IPS-11a (cell line): ENCODE measurements around the gene MTHFD1L.

Experiments
- H3K4me3 ChIP-seq: one replicate; pipeline ENCODE4 v1.5.1; 2013; ENCODE audit warnings: low read depth, low read length, control low read depth

The MTHFD1L gene

GRCh38 chr6:150981669-150982068 lies 116.2 kb downstream of the MTHFD1L start:
- H3K4me3 ChIP-seq = no peak overlapping the region

GRCh38 chr6:150987371-150987828 lies 121.9 kb downstream of the MTHFD1L start:
- H3K4me3 ChIP-seq = no peak overlapping the region

GRCh38 chr6:150987855-150988464 lies 122.5 kb downstream of the MTHFD1L start:
- no peak overlapping the region for H3K4me3 ChIP-seq

GRCh38 chr6:150991487-150991886 lies 126.0 kb downstream of the MTHFD1L start:
- H3K4me3 ChIP-seq = no peak overlapping the region

- no peak overlapping the region for H3K4me3 ChIP-seq
Observed at GRCh38 chr6:150992262-150992661, 126.8 kb downstream of the MTHFD1L start.

- no peak overlapping the region for H3K4me3 ChIP-seq
Observed at GRCh38 chr6:150992703-150993102, 127.2 kb downstream of the MTHFD1L start.

- H3K4me3 ChIP-seq = no peak overlapping the region
Observed at GRCh38 chr6:150993253-150993652, 127.8 kb downstream of the MTHFD1L start.

- no peak overlapping the region for H3K4me3 ChIP-seq
Observed at GRCh38 chr6:150994026-150994425, 128.5 kb downstream of the MTHFD1L start.

- H3K4me3 ChIP-seq = no peak overlapping the region
Observed at GRCh38 chr6:150996968-150997367, 131.5 kb downstream of the MTHFD1L start.

- H3K4me3 ChIP-seq = no peak overlapping the region
Observed at GRCh38 chr6:150999107-150999506, 133.6 kb downstream of the MTHFD1L start.

GRCh38 chr6:150999576-150999975 lies 134.1 kb downstream of the MTHFD1L start:
- no peak overlapping the region for H3K4me3 ChIP-seq

- no peak overlapping the region for H3K4me3 ChIP-seq
Observed at GRCh38 chr6:151001387-151002056, 136.0 kb downstream of the MTHFD1L start.

- no peak overlapping the region for H3K4me3 ChIP-seq
Observed at GRCh38 chr6:151002057-151002450, 136.6 kb downstream of the MTHFD1L start.

- no peak overlapping the region for H3K4me3 ChIP-seq
Observed at GRCh38 chr6:151002491-151002935, 137.0 kb downstream of the MTHFD1L start.

GRCh38 chr6:151004383-151005024 lies 139.0 kb downstream of the MTHFD1L start:
- H3K4me3 ChIP-seq = no peak overlapping the region

- no peak overlapping the region for H3K4me3 ChIP-seq
Observed at GRCh38 chr6:151005164-151005563, 139.7 kb downstream of the MTHFD1L start.

- H3K4me3 ChIP-seq = no peak overlapping the region
Observed at GRCh38 chr6:151005896-151006632, 140.6 kb downstream of the MTHFD1L start.

- no peak overlapping the region for H3K4me3 ChIP-seq
Observed at GRCh38 chr6:151007076-151007475, 141.6 kb downstream of the MTHFD1L start.

GRCh38 chr6:151007922-151008321 lies 142.4 kb downstream of the MTHFD1L start:
- no peak overlapping the region for H3K4me3 ChIP-seq

- no peak overlapping the region for H3K4me3 ChIP-seq
Observed at GRCh38 chr6:151008425-151008824, 142.9 kb downstream of the MTHFD1L start.

- no peak overlapping the region for H3K4me3 ChIP-seq
Observed at GRCh38 chr6:151009576-151009975, 144.1 kb downstream of the MTHFD1L start.
